Upper lobe of right lung (tissue), 1 donor: ENCODE measurements around the gene ARMC2. TPM values are rescaled to one million over a fixed set of nuclear protein-coding genes. Genes with fewer than 3 reads are reported as not detected.

ENCODE experiments used
- ATAC-seq: fragments of 200-7000 bp; cut with Tn5 transposase; one replicate; pipeline ENCODE4 v1.9.1; 2020; ENCODE audit warnings: mild to moderate bottlenecking, moderate library complexity
- DNase-seq: peaks from one replicate; pipeline ENCODE4 v3.0.0-alpha.2; 2020
- H3K27ac ChIP-seq: fragments of 200-600 bp; one replicate; pipeline ENCODE4 v1.8.0; 2022
- H3K27me3 ChIP-seq: fragments of 200-600 bp; one replicate; pipeline ENCODE4 v1.8.0; 2022; ENCODE audit warnings: mild to moderate bottlenecking
- H3K36me3 ChIP-seq: fragments of 200-600 bp; one replicate; pipeline ENCODE4 v1.8.0; 2022
- H3K4me1 ChIP-seq: fragments of 200-600 bp; one replicate; pipeline ENCODE4 v1.8.0; 2022
- H3K4me3 ChIP-seq: fragments of 200-600 bp; one replicate; pipeline ENCODE4 v1.8.0; 2022; ENCODE audit warnings: mild to moderate bottlenecking
- H3K9me3 ChIP-seq: fragments of 200-600 bp; one replicate; pipeline ENCODE4 v1.8.0; 2022
- CTCF ChIP-seq: fragments of 200-600 bp; IDR thresholded peaks from one replicate; pipeline ENCODE4 v1.8.0; 2022; ENCODE audit warnings: antibody characterized with exemption
- intact Hi-C: fragments of 100-400 bp; cut with DNase I; formaldehyde crosslinking; loops from one replicate; pipeline ENCODE4 v1.11.0; 2022
- total RNA-seq: library from RNA; stranded (reverse); fragmentation: NEBNext Ultra II Directional; extraction: Animal tissue kit (Norgen Biotek cat#: 25700); gene quantifications from one replicate; pipeline ENCODE4 v1.2.1, GENCODE V29; 2021
- donor health status: DM: no; HTN: yes; CAD: no; lungs with severe emphysema.

The ARMC2 gene
- total RNA-seq, 1 donor from 2014 or later = 5.8 TPM

GRCh38 chr6:108945681-108946159, 97.5 kb downstream of the ARMC2 start:
- Histone ChIP-seq H3K36me3 (no peaks in the 10 kb centered on the region), H3K27ac (peak overlapping the region; percentile 81), H3K27me3 (no peaks in the 10 kb centered on the region), H3K4me3 (no peak overlapping the region), H3K9me3 (no peaks in the 10 kb centered on the region), H3K4me1 (peaks cover 53% of the 10 kb centered on the region)
- DNase-seq (peak; percentile 69), ATAC-seq (peak; percentile 70)
- intact Hi-C loops = no loop called here
- no peak for TF ChIP-seq CTCF

GRCh38 chr6:108946695-108947094, 98.5 kb downstream of the ARMC2 start:
- no peaks in the 10 kb centered on the region for H3K9me3 ChIP-seq
- peak overlapping the region; percentile 81 for H3K27ac ChIP-seq
- TF ChIP-seq CTCF = no peak
- intact Hi-C loops = no loop called here
- no peaks in the 10 kb centered on the region for H3K36me3 ChIP-seq
- no peak for DNase-seq
- H3K4me1 ChIP-seq = peaks cover 53% of the 10 kb centered on the region
- ATAC-seq = no peak
- no peak overlapping the region for H3K4me3 ChIP-seq
- H3K27me3 ChIP-seq = no peaks in the 10 kb centered on the region

GRCh38 chr6:108947114-108947854, 99.1 kb downstream of the ARMC2 start:
- intact Hi-C loops = no loop called here
- DNase-seq (no peak), ATAC-seq (peak; percentile 61)
- no peak for TF ChIP-seq CTCF
- Histone ChIP-seq H3K4me3 (no peak overlapping the region), H3K27ac (peak overlapping the region; percentile 81), H3K9me3 (no peaks in the 10 kb centered on the region), H3K27me3 (no peaks in the 10 kb centered on the region), H3K4me1 (peaks cover 48% of the 10 kb centered on the region), H3K36me3 (no peaks in the 10 kb centered on the region)

DNA sequence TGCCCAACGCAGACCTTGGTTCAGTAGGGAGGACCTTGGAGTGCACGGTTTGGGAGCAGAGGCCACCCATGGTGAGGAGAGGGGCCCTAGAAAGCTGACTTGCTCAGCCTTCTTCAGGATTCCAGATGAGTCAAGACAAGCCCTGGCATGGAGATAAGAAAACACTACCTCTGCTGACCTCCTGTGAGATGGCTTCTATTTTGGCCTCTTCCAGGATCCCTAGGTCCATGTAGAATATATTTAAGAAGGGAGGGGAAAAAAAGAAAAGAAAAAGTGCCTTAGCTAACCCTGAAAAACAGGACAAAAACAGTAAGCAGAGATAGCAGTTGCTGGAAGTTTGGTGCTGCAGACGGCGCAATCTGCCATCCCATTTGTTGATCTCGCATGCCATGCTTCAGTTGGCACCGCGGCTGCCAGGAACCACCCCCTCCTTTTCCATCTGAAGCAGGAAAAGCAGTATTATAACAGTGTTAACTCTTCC, 100.0 kb downstream of the ARMC2 start:
- ATAC-seq = peak; percentile 19
- DNase-seq = no peak

DNA sequence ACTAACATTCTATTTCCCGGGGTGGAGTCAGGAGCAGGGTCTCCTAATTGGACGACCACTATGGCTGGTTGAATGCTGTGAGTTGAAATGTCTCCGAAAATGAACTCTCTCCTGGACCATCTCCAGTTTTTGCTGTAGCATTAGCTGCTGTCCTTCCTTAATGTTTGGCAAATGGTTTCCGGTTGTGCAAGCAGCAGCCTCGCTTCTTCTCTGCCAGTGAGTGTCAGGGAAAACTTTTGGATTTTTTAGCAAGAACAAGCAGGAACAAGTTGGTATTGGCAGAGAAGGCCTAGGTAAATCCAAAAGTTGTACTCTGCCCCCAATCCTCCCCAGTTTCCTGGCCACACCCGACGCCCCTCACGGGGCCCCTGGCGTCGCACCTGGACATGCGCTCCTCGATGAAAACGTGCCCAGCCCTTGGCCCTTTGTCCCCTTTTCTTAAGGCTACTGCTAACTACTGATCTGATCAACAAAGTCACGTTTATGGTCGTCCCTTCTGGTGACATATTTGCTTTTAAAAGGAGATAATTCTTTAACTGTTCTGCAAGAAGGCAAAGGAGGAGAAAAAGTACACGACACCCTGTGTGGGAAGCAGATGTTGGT, 103.2 kb downstream of the ARMC2 start:
- ATAC-seq (no peak), DNase-seq (no peak)
- Histone ChIP-seq H3K9me3 (no peaks in the 10 kb centered on the region), H3K27me3 (no peaks in the 10 kb centered on the region), H3K4me3 (no peak overlapping the region), H3K27ac (no peak overlapping the region), H3K4me1 (peaks cover 26% of the 10 kb centered on the region), H3K36me3 (no peaks in the 10 kb centered on the region)
- TF ChIP-seq CTCF = no peak
- intact Hi-C loops = no loop called here

More for the DNA sequence above, 100.0 kb downstream of the ARMC2 start:
- TF ChIP-seq CTCF = no peak
- Histone ChIP-seq H3K4me1 (peaks cover 44% of the 10 kb centered on the region), H3K27me3 (no peaks in the 10 kb centered on the region), H3K36me3 (no peaks in the 10 kb centered on the region), H3K4me3 (no peak overlapping the region), H3K27ac (peak overlapping the region; percentile 81), H3K9me3 (no peaks in the 10 kb centered on the region)
- intact Hi-C loops = no loop called here
